ENCODE results near the gene SPATA13. TPM values are rescaled to one million over a fixed set of nuclear protein-coding genes. Genes with fewer than 3 reads are reported as not detected.
A peak's percentile ranks its signal among the peaks of the same experiment; 100 is the strongest.

The SPATA13 gene
- total and polyA plus RNA-seq, 2 experiments from 2014 or later = 12.4 to 19.4 TPM

GRCh38 chr13:24161980-24162525 lies 1.5 kb downstream of the SPATA13 start:
- Histone ChIP-seq H3K4me3 (peak overlapping the region; percentile 66), H3K27me3 (peaks cover 3% of the 10 kb centered on the region), H3K4me2 (peak overlapping the region; percentile 92), H3K36me3 (replicated peaks; ENCODE audit: insufficient read depth, low read depth) (no peaks in the 10 kb centered on the region), H3K79me2 (peaks cover 30% of the 10 kb centered on the region), H2AFZ (no peak overlapping the region), H3K27ac (no peak overlapping the region), H4K20me1 (ENCODE audit: insufficient read depth, poor library complexity, severe bottlenecking) (no peaks in the 10 kb centered on the region), H3K9me2 (replicated peaks; ENCODE audit: insufficient read depth) (no peaks in the 10 kb centered on the region), H3K4me1 (ENCODE audit: insufficient read depth) (peaks cover 4% of the 10 kb centered on the region), H3K9me3 (ENCODE audit: low read depth) (no peaks in the 10 kb centered on the region)
- no peak for DNase-seq (ENCODE audit: low spot score)
- WGBS (ENCODE audit: low lambda C conversion rate, missing lambda C conversion rate) = 64% methylated on average over 12 of the region's 12 CpGs
- TF ChIP-seq CTCF (IDR thresholded peaks at IDR 0.05; ENCODE audit: poor library complexity) (no peak), EZH2phosphoT487 (IDR thresholded peaks at IDR 0.05; ENCODE audit: low read depth, severe bottlenecking, unreplicated experiment) (no peak), EZH2 (IDR thresholded peaks at IDR 0.05; ENCODE audit: borderline replicate concordance) (no peak)

GRCh38 chr13:24162604-24163003 lies 2.1 kb downstream of the SPATA13 start:
- no peaks in the 10 kb centered on the region for H3K36me3 ChIP-seq (replicated peaks; ENCODE audit: insufficient read depth, low read depth)
- TF ChIP-seq CTCF (IDR thresholded peaks at IDR 0.05; ENCODE audit: poor library complexity) (no peak), EZH2 (IDR thresholded peaks at IDR 0.05; ENCODE audit: borderline replicate concordance) (no peak), EZH2phosphoT487 (IDR thresholded peaks at IDR 0.05; ENCODE audit: low read depth, severe bottlenecking, unreplicated experiment) (no peak)
- 78% methylated on average over 3 of the region's 3 CpGs for WGBS (ENCODE audit: low lambda C conversion rate, missing lambda C conversion rate)
- no peaks in the 10 kb centered on the region for H3K9me3 ChIP-seq (ENCODE audit: low read depth)
- H3K9me2 ChIP-seq (replicated peaks; ENCODE audit: insufficient read depth) = no peaks in the 10 kb centered on the region
- no peak overlapping the region for H2AFZ ChIP-seq
- H4K20me1 ChIP-seq (ENCODE audit: insufficient read depth, poor library complexity, severe bottlenecking) = no peaks in the 10 kb centered on the region
- H3K79me2 ChIP-seq = peaks cover 30% of the 10 kb centered on the region
- H3K4me1 ChIP-seq (ENCODE audit: insufficient read depth) = peaks cover 4% of the 10 kb centered on the region
- H3K27me3 ChIP-seq = peaks cover 3% of the 10 kb centered on the region
- no peak overlapping the region for H3K4me3 ChIP-seq
- no peak for DNase-seq (ENCODE audit: low spot score)
- H3K27ac ChIP-seq = no peak overlapping the region
- H3K4me2 ChIP-seq = peak overlapping the region; percentile 92

GRCh38 chr13:24165746-24166145 lies 5.2 kb downstream of the SPATA13 start:
- no peak overlapping the region for H3K4me2 ChIP-seq
- no peaks in the 10 kb centered on the region for H4K20me1 ChIP-seq (ENCODE audit: insufficient read depth, poor library complexity, severe bottlenecking)
- no peak for DNase-seq (ENCODE audit: low spot score)
- H3K4me3 ChIP-seq = no peak overlapping the region
- peaks cover 34% of the 10 kb centered on the region for H3K79me2 ChIP-seq
- H2AFZ ChIP-seq = no peak overlapping the region
- no peaks in the 10 kb centered on the region for H3K36me3 ChIP-seq (replicated peaks; ENCODE audit: insufficient read depth, low read depth)
- H3K4me1 ChIP-seq (ENCODE audit: insufficient read depth) = peaks cover 4% of the 10 kb centered on the region
- no peak overlapping the region for H3K27ac ChIP-seq
- no peaks in the 10 kb centered on the region for H3K9me2 ChIP-seq (replicated peaks; ENCODE audit: insufficient read depth)
- H3K27me3 ChIP-seq = peaks cover 3% of the 10 kb centered on the region
- H3K9me3 ChIP-seq (ENCODE audit: low read depth) = no peaks in the 10 kb centered on the region
- TF ChIP-seq CTCF (IDR thresholded peaks at IDR 0.05; ENCODE audit: poor library complexity) (no peak), EZH2phosphoT487 (IDR thresholded peaks at IDR 0.05; ENCODE audit: low read depth, severe bottlenecking, unreplicated experiment) (no peak), EZH2 (IDR thresholded peaks at IDR 0.05; ENCODE audit: borderline replicate concordance) (no peak)
- WGBS (ENCODE audit: low lambda C conversion rate, missing lambda C conversion rate) = 75% methylated on average over 4 of the region's 4 CpGs
